ENCODE measurements around the gene CRACR2A.

CRACR2A gene

DNA sequence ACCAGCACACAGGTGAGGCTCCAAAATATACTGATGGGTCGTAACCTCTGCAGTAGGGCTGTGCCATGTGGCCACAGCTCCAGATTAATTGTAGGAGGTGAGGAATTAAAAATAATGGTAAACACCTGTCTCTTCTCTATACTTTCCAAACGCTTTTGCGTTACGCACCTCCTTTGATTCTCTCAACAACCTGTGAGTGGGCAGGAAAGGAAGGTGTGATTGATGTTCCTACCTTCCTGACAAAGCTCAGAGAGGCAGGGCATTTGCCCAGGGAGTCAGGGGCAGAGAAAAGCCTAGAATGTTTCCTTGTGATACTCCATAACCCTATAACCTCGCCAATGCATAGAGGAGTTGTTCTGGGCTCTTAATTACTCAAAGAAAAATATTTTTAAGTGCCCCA lies 137.0 kb downstream of the CRACR2A start:
- DNase-seq (ENCODE audit: low read depth), result no peak

DNA sequence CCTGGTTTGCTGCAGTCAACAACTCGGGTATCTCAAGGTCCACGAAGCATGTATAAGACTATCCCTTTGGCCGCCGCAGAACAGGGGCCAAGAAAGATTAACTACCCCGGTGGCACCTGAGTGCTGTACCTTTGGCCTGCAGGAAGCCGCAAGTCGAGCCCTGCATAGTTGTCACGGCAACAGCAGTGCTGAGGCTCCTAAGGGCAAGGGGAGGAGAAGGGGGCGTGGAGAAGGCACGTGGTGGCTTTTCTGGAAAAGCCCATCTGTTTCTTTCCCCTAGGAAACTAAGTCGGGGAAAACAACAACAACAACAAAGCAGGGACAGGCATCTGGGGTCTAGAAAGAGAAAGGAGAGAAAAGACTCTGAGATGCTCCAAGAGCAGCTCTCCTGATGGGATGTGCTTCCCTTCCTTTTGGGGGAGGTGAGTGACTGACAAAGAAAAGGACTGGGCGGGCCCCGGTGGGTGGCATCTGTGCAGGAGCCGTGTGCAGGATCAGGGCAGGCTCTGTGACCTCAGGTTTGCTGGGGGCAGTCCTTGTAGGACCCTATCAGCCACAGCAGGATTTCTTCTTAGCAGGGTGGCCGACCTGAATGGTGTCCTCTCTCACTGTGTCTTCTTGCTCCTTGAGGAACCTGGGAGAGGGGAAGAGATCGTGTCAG lies 138.0 kb downstream of the CRACR2A start:
- DNase-seq (ENCODE audit: low read depth), result no peak

DNA sequence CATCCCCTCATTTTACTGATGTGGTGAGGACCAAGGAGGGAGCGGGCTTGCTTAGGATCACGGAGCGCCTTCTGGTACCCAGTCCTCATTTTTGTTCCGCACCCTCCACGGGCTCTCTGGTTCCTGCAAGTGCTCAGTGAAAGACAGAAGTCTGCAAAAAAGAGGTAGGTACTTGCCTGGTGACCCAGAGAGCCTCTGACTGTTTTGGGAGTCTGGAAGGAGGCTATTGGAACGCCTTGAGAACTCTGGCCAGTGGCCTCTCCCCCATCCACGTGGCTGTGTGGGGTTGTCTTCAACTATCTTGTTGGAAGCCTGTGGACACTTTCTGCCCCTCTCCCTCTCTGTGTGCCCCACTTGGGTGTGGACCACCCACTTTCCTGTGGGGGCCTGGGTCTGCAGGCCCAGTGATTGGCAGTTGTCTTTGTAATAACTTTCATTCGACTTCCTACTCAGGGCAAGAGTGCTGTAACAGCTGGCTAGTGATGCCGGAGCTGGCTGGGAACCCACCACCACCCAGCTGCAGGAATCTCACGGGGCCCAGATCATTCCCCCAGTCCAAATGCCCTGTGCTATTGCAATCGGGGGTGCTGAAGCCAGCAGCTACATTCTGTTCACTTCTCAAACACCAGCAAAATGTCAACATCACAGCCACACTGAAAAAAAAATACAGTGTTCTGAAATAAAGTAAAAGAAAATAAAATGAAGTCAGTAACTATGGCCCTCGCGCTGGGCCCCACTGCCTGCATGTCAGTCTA lies 139.1 kb downstream of the CRACR2A start:
- no peak for DNase-seq (ENCODE audit: low read depth)

DNA sequence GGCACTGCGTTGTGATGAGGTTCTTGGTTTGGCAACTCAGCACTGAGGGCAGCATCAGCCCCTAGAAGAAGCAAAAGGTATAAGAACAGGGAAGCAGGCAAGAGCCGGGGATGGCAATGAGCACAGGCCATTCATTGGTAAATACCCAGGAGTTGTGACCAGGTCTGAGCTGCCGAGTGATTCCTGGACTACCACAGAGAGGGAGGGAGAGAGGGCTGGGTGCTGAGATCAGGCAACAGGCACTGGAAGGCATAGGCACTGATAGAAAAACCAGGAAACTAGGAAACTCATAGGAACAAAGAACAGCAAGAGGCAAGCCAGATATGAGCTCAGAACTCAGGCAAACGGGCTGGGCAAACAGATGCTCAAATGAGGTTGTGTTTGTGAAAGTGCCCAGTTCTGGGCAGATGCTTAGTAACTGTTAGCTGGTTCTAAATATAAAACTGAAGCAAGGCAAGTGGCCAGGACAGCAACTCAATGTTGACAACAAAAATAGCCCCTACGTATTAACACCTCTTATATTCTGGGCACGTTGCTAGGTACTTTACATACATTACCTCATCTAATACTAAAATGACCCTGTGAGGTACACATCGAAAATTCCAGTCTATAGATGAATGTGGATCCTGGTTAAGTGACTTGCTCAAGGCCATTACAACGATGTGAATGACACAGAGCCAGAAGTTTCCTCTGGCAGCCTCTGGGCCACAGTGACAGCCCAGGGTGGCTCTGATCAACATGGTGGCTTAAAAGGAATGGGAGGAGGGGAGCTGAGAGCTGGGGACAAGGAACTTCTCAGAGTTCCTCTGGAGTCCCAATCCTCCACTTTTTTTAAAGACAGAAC lies 140.8 kb downstream of the CRACR2A start:
- DNase-seq (ENCODE audit: low read depth), result no peak

DNA sequence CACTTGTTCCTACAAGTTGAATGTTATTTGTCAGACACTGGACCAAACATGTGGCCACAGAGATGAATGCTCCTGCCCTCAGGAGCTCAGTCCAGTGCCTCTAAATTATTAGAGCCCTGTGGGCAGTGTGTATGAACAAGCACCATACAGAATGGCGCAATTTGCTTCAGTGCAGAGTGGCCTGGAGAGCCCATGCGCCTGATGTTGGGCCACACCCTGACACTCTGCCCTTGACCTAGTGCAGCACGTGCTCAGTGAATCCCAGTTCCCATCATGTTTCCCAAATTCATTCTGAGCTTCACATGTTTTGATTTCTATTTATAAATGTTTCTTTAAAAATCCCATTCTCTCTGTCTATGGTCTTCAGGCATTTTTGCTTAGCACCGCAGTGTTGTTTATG lies 145.1 kb downstream of the CRACR2A start:
- no peak for DNase-seq (ENCODE audit: low read depth)

DNA sequence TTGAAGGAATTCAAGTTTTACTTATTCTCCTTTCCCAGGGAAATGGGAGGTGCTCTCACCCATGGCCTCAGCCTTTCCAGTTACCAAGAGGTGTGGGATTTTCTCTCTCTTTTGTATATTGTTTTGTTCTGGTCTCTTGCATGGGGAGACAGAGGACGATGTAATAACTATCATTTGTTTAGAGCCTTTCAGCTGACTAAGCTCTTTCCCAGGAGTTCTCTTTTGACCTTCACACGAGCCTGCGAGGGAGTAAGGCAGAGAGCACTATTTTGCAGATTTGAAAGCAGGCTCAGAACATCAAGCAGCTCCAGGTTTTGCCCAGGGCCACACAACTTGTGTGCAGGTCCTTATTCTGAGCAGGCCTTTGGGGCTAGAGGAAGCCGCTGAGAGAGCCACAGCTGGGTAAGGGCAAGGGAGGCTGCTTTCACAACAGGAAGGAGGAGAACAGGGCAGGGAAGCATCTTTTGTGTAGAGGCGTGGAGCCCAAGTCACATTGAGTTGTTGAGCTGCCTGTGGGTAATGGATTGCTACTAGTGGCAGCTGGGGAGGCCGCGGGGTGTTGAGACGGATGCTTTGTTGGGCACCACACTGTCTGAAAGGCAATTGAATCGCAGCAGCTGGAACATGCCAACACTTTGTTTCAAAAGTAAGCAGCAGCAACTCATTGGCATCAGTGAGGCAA lies 145.7 kb downstream of the CRACR2A start:
- DNase-seq (ENCODE audit: low read depth), result no peak

DNA sequence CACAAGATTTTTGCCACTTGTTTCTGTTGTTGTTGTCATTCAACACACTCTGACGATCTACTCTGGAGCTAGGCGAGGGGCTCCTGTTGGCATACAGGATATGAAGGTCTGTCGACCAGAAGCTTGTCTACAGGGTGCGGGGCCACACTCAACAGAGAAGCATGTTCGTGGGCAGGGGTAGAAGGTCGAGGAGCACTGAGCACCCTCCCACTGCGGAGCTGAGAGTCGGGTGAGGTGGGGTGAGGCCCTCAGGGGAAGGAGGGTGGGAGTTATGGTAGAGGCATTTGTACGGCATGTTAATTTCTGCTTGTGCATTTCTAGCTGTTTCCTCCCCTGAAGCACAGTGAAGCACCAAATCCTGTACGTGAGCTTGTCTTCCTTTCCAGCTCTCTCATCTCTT lies 146.8 kb downstream of the CRACR2A start:
- no peak for DNase-seq (ENCODE audit: low read depth)

DNA sequence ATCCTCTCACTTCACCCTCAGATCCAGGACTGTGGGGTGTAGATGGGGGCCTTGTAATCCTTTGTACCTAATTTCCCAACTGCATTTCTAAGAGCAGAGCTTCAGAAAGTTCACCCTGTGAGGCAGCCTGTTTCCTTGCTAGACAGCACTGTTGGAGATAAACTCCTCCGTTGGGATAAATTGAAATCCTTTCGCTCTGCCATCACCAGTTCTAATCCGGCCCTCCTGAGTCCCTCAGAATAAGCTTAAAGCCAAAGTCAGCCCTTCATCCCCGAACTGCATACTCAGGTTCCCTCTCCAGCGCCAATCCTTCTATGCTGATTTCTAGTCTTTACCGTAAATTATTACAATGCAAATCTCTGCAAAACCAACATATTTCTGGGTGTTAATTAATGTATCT lies 147.2 kb downstream of the CRACR2A start:
- no peak for DNase-seq (ENCODE audit: low read depth)

DNA sequence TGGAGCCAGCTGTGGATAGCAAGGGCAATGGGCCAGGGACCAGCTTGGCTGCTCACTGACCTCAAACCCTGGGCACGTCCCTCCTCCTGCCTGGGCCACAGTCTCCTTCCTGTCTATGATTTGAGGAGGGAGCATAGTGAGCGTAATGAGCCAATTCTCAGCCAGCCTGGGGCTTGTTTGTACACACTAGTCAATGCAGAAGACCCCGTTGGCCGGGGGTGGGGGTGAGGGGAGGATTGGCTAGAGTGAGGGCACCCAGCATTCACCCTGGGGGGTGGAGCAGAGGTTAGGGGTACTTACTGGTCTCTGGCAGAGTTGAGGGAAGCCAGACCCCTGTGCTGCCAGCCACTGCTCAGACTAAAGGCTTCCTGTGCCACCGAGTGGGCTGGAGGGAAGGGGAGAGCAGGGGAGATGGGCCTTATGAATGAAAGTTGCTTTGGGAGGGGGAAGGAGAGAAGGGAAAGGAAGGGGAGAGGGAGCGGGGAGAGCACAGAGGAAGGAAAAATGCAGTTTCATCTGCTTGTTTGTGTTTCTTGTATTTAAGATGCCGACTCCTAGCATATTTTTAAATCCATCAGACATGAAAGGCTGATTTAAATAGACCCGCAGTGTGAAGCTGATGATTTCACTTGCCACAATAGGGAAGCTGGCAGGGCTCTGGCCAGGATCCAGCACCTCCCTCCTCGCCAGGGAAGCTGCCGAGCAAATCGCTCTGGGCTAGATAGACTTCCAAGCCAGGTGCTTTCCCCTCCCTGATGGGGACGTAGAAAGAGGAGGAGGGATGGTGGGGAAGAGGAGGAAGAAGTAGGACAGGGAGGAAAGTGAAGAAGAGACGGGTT lies 147.9 kb downstream of the CRACR2A start:
- DNase-seq (ENCODE audit: low read depth), result no peak

DNA sequence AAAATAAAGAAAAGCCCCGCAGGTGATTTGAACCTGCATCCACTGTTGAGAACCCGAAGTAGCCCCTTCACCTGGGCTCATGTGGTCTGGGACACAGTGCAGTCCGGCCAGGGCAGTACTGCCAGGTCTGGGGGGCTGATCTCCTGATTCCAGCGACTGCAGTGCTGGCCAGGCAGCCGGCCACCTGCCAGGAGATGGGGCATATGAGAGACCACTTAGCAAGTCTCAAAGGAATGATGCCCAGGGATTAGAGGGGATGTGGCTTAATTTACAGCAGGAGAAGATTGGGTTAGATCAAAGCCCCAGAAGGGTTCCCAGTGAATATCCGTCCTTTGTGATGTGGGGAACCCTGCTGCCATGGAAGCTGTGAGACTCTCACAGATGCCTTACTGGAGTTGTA lies 148.6 kb downstream of the CRACR2A start:
- no peak for DNase-seq (ENCODE audit: low read depth)

DNA sequence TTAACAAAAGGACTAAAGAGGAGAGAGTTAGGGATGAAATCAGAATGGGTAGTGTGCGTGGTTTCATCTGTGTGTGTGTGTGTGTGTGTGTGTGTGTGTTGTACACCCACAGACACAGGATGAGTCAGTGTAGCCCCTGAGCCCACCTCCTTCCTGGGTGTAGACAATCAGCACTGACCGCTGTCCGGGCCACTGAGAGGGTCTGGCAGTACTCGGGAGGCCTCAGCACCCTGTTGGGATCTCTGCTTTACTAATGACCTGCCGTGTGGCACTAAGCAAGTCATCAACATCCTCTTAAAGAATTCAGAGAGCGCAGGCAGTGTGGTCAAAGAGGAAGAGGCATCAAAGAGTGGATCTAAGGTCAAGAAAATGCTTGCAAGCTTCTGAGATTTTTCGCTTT lies 149.3 kb downstream of the CRACR2A start:
- DNase-seq (ENCODE audit: low read depth), result no peak

DNA sequence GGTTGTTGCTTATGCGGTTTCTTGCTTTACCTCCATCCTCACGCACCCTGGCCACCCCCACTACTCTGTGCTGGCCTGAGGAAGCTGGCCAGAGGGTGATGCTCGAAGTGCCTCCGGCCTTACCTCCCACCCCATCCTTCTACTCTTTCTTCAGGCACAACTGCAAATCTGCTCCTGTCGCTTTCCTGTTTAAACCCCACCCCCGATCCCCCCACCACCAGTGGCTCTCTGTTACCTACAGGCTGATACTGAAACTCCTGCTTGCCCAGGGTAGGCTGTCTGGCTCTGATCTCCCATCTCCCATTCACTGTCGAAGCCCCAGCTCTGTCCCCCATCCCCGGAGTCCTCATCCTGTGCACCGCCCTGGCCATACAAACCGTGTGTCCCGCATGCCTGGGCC lies 150.4 kb downstream of the CRACR2A start:
- no peak for DNase-seq (ENCODE audit: low read depth)

DNA sequence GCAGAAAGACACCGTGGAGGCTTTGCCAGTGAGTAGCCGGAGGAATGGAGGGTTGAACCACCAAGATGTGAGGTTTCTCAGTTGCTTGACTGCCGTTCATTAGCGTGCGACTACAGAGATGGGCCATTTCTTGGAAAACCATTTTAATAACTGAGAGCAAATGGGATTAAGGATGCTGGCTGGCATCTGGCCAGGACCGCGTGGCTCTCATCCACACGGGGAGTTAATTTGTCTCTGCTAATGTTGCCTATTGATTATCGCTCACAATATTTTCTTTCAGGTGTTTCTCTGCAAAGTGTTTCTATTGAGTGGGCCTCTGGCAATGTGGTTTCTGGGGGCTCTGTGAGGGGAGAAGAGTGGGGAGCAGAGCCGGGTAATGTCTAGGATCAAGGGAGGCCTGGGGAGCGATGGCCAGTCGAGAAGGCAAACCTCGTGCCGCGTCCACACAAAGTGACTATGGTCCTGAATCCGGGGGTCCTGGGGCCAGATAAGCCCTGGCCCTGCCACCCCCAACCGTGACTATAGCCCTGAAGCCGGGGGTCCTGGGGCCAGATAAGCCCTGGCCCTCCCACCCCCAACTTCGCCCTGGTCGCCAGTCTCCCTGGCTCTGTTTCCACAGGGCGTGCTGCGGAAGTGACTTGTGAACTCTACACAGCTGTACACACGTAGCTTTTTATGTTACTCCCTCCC lies 151.3 kb downstream of the CRACR2A start:
- DNase-seq (ENCODE audit: low read depth), result no peak

DNA sequence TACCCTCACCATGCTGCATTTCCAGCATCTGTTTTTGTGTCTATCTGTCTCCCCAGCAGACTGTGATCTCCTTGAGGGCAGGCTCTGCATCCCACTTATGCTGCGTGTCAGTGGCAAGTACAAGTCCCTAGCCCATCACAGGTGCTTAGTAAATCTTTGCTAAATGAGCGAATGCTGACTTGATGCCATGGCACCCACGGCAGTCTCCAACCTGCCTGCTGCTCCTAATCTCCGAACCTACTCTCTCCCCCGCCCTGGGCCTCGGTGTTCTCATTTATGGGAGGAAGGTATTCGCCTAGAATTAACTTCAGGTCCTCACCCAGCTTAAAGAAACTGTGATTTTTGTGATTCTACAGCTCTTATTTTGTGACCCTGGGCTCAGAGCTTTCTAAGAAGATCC lies 152.0 kb downstream of the CRACR2A start:
- DNase-seq (ENCODE audit: low read depth), result no peak

DNA sequence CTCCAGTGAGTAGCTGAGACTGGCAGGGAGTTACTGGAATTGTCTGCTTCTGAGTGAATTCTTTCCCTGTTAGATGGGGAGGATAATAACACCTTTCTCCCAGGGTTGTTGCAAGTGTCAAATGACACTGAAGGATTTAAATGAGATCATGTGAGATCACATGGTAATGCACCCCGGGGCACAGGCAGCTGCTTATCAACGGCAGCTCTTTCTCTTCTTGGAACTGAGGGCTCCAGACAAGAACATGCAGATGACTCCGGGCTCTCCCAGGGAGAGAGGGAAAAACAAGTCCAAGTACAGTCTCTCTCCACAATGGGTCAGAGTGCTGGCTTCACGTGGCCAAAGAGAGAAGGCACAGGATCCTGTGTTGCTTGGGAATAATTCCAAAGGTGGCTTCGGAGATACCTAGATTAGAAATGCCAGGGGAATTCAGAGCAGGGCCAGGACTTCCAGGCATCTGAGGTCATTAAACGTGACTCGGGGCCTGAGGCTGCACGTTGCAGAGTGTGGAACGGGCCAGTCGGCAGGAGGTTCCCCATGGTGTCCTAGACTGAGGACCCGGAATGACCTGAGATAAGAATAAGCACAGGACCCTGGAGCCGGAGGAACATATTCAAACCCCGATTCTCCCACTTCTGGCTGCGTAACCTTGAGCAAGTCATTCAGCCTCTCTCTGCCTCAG lies 152.7 kb downstream of the CRACR2A start:
- no peak for DNase-seq (ENCODE audit: low read depth)

DNA sequence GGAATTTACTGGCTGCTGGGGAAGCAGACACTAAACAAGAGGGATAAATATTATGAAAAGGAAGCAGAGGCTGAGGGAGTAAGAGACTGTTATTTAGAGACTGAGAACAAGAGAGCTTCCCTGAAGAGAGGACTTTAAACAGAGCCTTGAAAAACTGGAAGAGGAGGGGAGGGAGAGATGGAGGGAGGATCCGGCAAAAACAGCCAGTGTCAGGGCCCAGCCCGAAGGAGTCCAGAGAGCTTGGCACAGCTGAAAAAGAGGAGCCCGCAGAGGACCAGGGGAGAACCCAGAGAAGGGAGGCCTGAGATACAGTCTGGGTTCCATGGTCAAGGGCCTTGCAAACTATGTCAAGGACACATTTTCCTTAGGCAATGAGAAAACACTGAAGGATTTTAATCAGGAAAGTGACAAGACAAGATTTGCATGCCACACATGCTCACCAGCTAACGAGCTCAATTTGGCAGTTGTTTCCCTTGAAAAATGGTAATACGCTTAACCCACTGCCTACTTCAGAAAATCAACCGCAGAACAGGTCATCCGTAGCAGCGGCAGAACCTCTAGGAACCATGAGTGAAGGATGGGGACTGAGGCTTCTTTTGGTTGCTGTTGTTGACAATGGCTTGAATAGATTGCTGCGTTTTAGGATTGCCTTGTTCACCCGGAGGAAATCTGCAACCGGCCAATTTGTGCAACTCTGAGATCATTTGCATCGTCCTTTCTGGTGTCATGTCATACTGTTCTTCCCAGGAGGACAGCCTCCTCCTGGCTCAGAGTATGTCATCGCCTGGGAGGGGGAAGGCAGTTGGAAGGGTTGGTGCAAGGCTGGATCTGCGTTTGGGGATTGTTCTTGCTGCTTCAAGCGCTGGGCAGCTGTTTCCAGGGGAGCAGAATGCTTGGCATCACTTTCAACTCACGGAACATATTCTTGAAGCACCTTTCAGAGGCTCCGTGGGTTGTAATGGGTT lies 153.7 kb downstream of the CRACR2A start:
- DNase-seq (ENCODE audit: low read depth), result no peak

DNA sequence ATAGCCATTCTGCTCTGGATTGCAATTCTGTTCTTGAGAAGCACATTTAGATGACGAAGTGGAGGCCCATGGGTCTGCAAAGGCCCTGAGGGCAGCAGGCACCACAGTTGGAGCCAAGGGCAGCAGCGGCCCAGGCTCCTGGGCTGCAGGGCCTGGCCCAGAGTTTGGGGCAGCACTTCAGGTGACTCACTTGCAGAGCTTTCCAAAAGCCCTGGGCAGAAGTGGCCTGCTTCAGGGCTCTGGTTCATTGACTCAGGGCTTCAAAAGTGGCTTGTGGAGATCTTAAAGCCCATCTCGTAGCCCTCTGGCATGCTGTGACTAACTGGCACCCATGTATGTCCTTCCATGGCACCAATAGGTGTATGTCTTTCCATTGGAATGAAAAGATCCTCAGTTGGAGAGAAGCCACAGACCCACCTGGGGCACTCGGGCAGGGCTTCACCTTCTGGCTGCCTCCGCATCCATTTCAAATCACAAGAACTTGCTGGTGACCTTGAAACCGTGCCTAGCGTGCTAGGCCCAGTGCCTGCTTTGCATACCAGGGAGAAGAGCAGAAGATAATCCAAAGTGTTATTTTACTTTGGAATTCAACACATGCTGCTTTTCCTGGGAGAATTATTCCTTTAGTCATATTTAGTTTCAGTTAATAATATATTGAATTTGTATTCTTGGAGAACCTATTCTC lies 155.2 kb downstream of the CRACR2A start:
- no peak for DNase-seq (ENCODE audit: low read depth)

DNA sequence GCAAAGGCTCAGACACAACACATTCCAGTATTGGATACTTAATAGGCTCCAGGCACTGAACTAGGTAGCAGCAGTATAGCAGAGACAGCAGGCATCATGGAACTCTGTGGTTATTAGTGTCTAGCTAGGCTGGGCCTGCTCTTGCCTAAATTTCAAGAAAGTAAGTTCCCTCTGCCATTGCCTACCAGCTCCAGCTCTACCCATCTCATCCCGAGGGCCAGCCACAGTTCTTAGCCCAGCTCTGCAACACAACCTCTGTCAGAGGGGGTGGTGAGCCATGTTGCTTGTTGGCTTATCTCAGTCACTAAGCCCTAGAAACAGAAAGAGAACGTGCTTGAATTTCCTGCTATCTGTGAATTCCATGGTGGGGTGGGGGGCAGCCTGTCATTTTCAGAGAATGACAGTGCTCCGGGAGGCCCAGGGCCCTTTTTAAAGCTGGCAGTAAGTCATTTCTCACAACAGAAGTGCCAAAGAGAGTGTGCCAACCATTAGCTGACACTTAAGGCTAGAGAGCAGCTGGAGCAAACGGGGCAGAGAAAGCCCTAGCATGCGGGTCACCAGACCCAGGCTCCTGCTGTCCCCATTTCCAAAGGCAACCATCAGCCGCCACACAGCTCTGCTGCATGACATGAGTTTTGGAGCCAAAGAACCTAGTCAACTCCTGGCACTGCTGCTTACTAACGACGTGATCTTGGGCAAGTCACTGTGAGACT lies 156.1 kb downstream of the CRACR2A start:
- no peak for DNase-seq (ENCODE audit: low read depth)

All from amniotic epithelial cell (primary cell).